ENCODE data around the gene TAPT1.

- TF ChIP-seq TARDBP (IDR thresholded peaks at IDR 0.05), result no peak
- TF ChIP-seq SUZ12 (IDR thresholded peaks at IDR 0.05), result no peak
- no peak for TF ChIP-seq BHLHE40 (IDR thresholded peaks at IDR 0.05; ENCODE audit: borderline replicate concordance)
- no peak for TF ChIP-seq SP1 (IDR thresholded peaks at IDR 0.05)
- TF ChIP-seq FOXA1 (IDR thresholded peaks at IDR 0.05), result no peak
- no peak for TF ChIP-seq PKNOX1 (IDR thresholded peaks at IDR 0.05)
- no peak for TF ChIP-seq FOXM1 (IDR thresholded peaks at IDR 0.05; ENCODE audit: borderline replicate concordance)
- no peak for TF ChIP-seq ELF4 (IDR thresholded peaks at IDR 0.05)
- TF ChIP-seq FOXK2 (IDR thresholded peaks at IDR 0.05), result no peak
- no peak for TF ChIP-seq ZNF384 (IDR thresholded peaks at IDR 0.05)
- no peak for TF ChIP-seq ARNT (IDR thresholded peaks at IDR 0.05)
- no peak for TF ChIP-seq HDGF (IDR thresholded peaks at IDR 0.05; ENCODE audit: borderline replicate concordance)
- TF ChIP-seq NFRKB (IDR thresholded peaks at IDR 0.05), result no peak
- TF ChIP-seq L3MBTL2 (conservative IDR thresholded peaks at IDR 0.05), result no peak
Observed at GRCh38 chr4:16162891-16163290, 63.4 kb downstream of the TAPT1 start.

Measured in HEK293T (cell line).